Muscle layer of colon (tissue), 2 donors: ENCODE results near the gene CD300H.

Experiments
- H3K27ac ChIP-seq: one replicate; pipeline ENCODE4 v1.7.0; 2013; ENCODE audit warnings: low read depth, mild to moderate bottlenecking, low read length, moderate library complexity
- H3K27me3 ChIP-seq, 2 donors: one replicate each; pipeline ENCODE4 v1.7.0; 2013; ENCODE audit warnings: low read length in 2 of 2, mild to moderate bottlenecking in 2 of 2; ENCODE audit not compliant: insufficient read depth in 2 of 2, control insufficient read depth in 1 of 2
- H3K36me3 ChIP-seq: one replicate; pipeline ENCODE4 v1.7.0; 2013; ENCODE audit warnings: mild to moderate bottlenecking, low read length; ENCODE audit not compliant: insufficient read depth
- H3K4me1 ChIP-seq: one replicate; pipeline ENCODE4 v1.7.0; 2013; ENCODE audit warnings: mild to moderate bottlenecking, low read length; ENCODE audit not compliant: insufficient read depth
- H3K4me3 ChIP-seq, 2 donors: one replicate each; pipeline ENCODE4 v1.7.0; 2013; ENCODE audit warnings: low read length in 2 of 2, low read depth in 1 of 2, mild to moderate bottlenecking in 1 of 2, moderate library complexity in 1 of 2
- H3K9ac ChIP-seq: one replicate; pipeline ENCODE4 v1.7.0; 2013; ENCODE audit warnings: low read length
- H3K9me3 ChIP-seq: one replicate; pipeline ENCODE4 v1.7.0; 2013; ENCODE audit warnings: mild to moderate bottlenecking, low read length
- donor health status: abdominal sarcoma.
- donor health status: Adenocarcinoma of cecum.

Gene CD300H

GRCh38 chr17:74546586-74546985 lies 20.7 kb downstream of the CD300H start:
- H3K27ac ChIP-seq = no peak overlapping the region
- no peaks in the 10 kb centered on the region for H3K36me3 ChIP-seq
- H3K4me3 ChIP-seq = no peak overlapping the region
- H3K4me1 ChIP-seq = no peaks in the 10 kb centered on the region
- no peaks in the 10 kb centered on the region for H3K9me3 ChIP-seq
- H3K27me3 ChIP-seq = no peaks in the 10 kb centered on the region
- H3K9ac ChIP-seq = no peak overlapping the region

- H3K4me3 ChIP-seq = no peak within 1 kb of the TSS
These were observed 21.5 kb downstream of the CD300H start, which contains the start of gene CD300C for GRCh38 chr17:74545843-74546230. Gene CD300C, minus strand, starts transcription at chr17:74546115. Its CDS starts 333 bp downstream, at chr17:74545782.

GRCh38 chr17:74544991-74545842 lies 22.1 kb downstream of the CD300H start:
- Histone ChIP-seq H3K9me3 (no peaks in the 10 kb centered on the region), H3K4me1 (no peaks in the 10 kb centered on the region), H3K36me3 (no peaks in the 10 kb centered on the region), H3K27ac (no peak overlapping the region), H3K4me3 (no peak overlapping the region), H3K9ac (no peak overlapping the region), H3K27me3 (no peaks in the 10 kb centered on the region)

More at GRCh38 chr17:74545843-74546230, 21.5 kb downstream of the CD300H start, which contains the start of gene CD300C:
- H3K9ac ChIP-seq = no peak within 1 kb of the TSS
- no peaks in the 10 kb centered on the region for H3K9me3 ChIP-seq
- no peaks in the 10 kb centered on the region for H3K4me1 ChIP-seq
- H3K36me3 ChIP-seq = no peaks in the 10 kb centered on the region
- H3K27ac ChIP-seq = no peak within 1 kb of the TSS
- H3K27me3 ChIP-seq = no peaks in the 10 kb centered on the region

- Histone ChIP-seq H3K9ac (no peak overlapping the region), H3K27ac (no peak overlapping the region), H3K4me3 (no peak overlapping the region), H3K4me1 (no peaks in the 10 kb centered on the region), H3K27me3 (no peaks in the 10 kb centered on the region), H3K9me3 (no peaks in the 10 kb centered on the region), H3K36me3 (no peaks in the 10 kb centered on the region)
These were observed 23.2 kb downstream of the CD300H start for GRCh38 chr17:74543891-74544760.

- no peak overlapping the region for H3K4me3 ChIP-seq
- no peaks in the 10 kb centered on the region for H3K9me3 ChIP-seq
- no peaks in the 10 kb centered on the region for H3K36me3 ChIP-seq
- H3K9ac ChIP-seq = no peak overlapping the region
- no peak overlapping the region for H3K27ac ChIP-seq
- no peaks in the 10 kb centered on the region for H3K4me1 ChIP-seq
- no peaks in the 10 kb centered on the region for H3K27me3 ChIP-seq
These were observed 23.9 kb downstream of the CD300H start for GRCh38 chr17:74543406-74543805.

GRCh38 chr17:74542727-74543383 lies 24.5 kb downstream of the CD300H start:
- H3K9me3 ChIP-seq = no peaks in the 10 kb centered on the region
- no peaks in the 10 kb centered on the region for H3K4me1 ChIP-seq
- no peak overlapping the region for H3K4me3 ChIP-seq
- H3K36me3 ChIP-seq = no peaks in the 10 kb centered on the region
- H3K27ac ChIP-seq = no peak overlapping the region
- H3K9ac ChIP-seq = no peak overlapping the region
- H3K27me3 ChIP-seq = no peaks in the 10 kb centered on the region

- Histone ChIP-seq H3K4me1 (no peaks in the 10 kb centered on the region), H3K27me3 (no peaks in the 10 kb centered on the region), H3K4me3 (no peak overlapping the region), H3K27ac (no peak overlapping the region), H3K36me3 (no peaks in the 10 kb centered on the region), H3K9me3 (no peaks in the 10 kb centered on the region), H3K9ac (no peak overlapping the region)
These were observed 25.1 kb downstream of the CD300H start for GRCh38 chr17:74542166-74542565.

- Histone ChIP-seq H3K36me3 (no peaks in the 10 kb centered on the region), H3K9ac (no peak overlapping the region), H3K27ac (no peak overlapping the region), H3K4me1 (no peaks in the 10 kb centered on the region), H3K9me3 (no peaks in the 10 kb centered on the region), H3K27me3 (no peaks in the 10 kb centered on the region), H3K4me3 (no peak overlapping the region)
These were observed 25.9 kb downstream of the CD300H start for GRCh38 chr17:74541176-74542111.

GRCh38 chr17:74539281-74539820 lies 28.0 kb downstream of the CD300H start:
- Histone ChIP-seq H3K36me3 (no peaks in the 10 kb centered on the region), H3K4me3 (no peak overlapping the region), H3K9ac (no peak overlapping the region), H3K27me3 (no peaks in the 10 kb centered on the region), H3K9me3 (no peaks in the 10 kb centered on the region), H3K27ac (no peak overlapping the region), H3K4me1 (no peaks in the 10 kb centered on the region)

GRCh38 chr17:74536890-74537289 lies 30.4 kb downstream of the CD300H start:
- no peak overlapping the region for H3K9ac ChIP-seq
- no peak overlapping the region for H3K27ac ChIP-seq
- H3K9me3 ChIP-seq = no peaks in the 10 kb centered on the region
- H3K4me3 ChIP-seq = no peak overlapping the region
- H3K27me3 ChIP-seq = no peaks in the 10 kb centered on the region
- no peaks in the 10 kb centered on the region for H3K4me1 ChIP-seq
- no peaks in the 10 kb centered on the region for H3K36me3 ChIP-seq
